ENCODE data around the gene MAST4.

DNA sequence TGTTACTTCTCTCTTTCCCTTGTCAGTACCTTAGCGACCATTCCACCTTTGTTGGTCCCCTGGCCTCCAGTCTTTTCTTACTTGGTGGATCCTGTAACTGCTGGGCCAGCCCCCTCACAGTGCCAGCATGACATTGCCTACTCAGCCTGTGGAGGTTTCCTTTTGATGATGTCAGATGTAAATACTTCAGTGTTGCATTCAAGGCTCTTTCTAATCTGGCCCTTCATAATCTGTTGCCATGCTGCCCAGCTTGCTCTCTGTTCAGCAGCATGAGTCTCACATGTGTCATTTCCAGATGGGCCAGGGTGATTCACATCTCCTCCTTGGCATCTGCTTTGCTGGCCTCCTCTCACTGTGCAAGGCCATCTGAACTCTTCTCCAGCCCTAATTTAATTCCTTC is 57.1 kb downstream of the MAST4 start:
- TF ChIP-seq, protein P1, sequence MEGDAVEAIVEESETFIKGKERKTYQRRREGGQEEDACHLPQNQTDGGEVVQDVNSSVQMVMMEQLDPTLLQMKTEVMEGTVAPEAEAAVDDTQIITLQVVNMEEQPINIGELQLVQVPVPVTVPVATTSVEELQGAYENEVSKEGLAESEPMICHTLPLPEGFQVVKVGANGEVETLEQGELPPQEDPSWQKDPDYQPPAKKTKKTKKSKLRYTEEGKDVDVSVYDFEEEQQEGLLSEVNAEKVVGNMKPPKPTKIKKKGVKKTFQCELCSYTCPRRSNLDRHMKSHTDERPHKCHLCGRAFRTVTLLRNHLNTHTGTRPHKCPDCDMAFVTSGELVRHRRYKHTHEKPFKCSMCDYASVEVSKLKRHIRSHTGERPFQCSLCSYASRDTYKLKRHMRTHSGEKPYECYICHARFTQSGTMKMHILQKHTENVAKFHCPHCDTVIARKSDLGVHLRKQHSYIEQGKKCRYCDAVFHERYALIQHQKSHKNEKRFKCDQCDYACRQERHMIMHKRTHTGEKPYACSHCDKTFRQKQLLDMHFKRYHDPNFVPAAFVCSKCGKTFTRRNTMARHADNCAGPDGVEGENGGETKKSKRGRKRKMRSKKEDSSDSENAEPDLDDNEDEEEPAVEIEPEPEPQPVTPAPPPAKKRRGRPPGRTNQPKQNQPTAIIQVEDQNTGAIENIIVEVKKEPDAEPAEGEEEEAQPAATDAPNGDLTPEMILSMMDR (conservative IDR thresholded peaks at IDR 0.05; ENCODE audit: low read length), result no peak
- TF ChIP-seq EZH2phosphoT487 (IDR thresholded peaks at IDR 0.05; ENCODE audit: borderline replicate concordance, low read depth, low read length), result no peak
